Jurkat, Clone E6-1 (cell line): ENCODE results near the gene TAF1C. TPM values are rescaled to one million over a fixed set of nuclear protein-coding genes. Genes with fewer than 3 reads are reported as not detected.
"Not testable (repeated sequence)": the region's sequence is repeated elsewhere in the genome, so short reads cannot be mapped to it uniquely, and the experiment has no call there.

Experiments
- DNase-seq: peaks from one replicate; pipeline ENCODE4 v3.0.0-alpha.2; 2011; ENCODE audit warnings: low read depth, low spot score
- H3K4me3 ChIP-seq: 2 replicates; pipeline ENCODE4 v1.5.1; 2011; ENCODE audit warnings: mild to moderate bottlenecking, low read length, control low read depth, moderate library complexity
- polyA plus RNA-seq: library from polyadenylated mRNA; unstranded; fragments of >200 nt; gene quantifications from one replicate; pipeline ENCODE4 v1.2.1, GENCODE V29; 2012; ENCODE audit warnings: missing spikeins; ENCODE audit not compliant: insufficient read length, insufficient read depth

Gene TAF1C
- 67.2 TPM for polyA plus RNA-seq

GRCh38 chr16:84186685-84187437, at the start of gene TAF1C:
Gene TAF1C, minus strand, starts transcription at chr16:84187057. Its CDS starts 2,069 bp downstream, at chr16:84184988.
- DNase-seq = peak; percentile 91
- H3K4me3 ChIP-seq = peak within 1 kb of the TSS; percentile 92

GRCh38 chr16:84234321-84235241, 47.7 kb upstream of the TAF1C start:
- no peak overlapping the region for H3K4me3 ChIP-seq
- no peak for DNase-seq

GRCh38 chr16:84233748-84234147, 46.9 kb upstream of the TAF1C start:
- H3K4me3 ChIP-seq = no peak overlapping the region
- DNase-seq = no peak

DNA sequence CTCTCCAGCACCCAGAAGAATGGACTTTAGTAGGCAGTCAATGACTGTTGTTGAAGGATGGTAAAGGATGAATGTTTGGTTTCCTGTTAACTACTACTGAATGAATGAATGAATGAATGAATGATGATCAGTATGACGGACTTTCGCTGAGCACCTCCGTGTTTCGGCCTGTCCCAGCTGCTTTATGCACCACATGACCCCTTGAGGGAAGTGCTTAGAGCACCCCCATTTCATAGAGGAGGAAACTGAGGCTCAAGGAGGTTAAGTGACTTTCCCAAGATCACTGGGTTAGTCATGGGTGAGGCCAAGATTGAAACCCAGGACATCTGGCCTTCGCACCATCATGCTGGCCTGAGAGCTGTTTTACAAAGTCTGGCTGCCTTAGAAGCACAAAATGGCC, 46.1 kb upstream of the TAF1C start:
- no peak overlapping the region for H3K4me3 ChIP-seq
- no peak for DNase-seq

- H3K4me3 ChIP-seq = no peak overlapping the region
- DNase-seq = no peak
Measured at GRCh38 chr16:84232060-84232459, 45.2 kb upstream of the TAF1C start.

DNA sequence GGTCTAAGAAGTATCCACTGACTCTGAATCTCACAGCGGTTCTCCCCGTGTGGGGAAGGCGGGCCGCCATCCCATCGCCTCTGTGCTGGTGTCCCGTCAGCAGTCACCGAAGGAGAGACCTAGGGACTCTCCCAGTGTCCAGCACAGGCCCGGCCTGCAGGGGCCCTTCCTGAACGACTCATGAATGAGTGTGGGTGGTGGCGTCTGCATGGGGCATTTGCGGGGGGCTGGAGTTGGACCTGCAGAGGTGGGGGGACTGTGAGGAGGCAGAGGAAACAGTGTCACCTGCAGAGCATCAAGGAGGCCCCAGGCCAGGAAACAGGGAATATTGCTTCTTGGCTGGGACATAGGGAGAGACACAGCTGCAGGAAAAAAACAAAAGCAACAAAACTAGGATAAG, 42.6 kb upstream of the TAF1C start:
- H3K4me3 ChIP-seq = no peak overlapping the region
- no peak for DNase-seq

DNA sequence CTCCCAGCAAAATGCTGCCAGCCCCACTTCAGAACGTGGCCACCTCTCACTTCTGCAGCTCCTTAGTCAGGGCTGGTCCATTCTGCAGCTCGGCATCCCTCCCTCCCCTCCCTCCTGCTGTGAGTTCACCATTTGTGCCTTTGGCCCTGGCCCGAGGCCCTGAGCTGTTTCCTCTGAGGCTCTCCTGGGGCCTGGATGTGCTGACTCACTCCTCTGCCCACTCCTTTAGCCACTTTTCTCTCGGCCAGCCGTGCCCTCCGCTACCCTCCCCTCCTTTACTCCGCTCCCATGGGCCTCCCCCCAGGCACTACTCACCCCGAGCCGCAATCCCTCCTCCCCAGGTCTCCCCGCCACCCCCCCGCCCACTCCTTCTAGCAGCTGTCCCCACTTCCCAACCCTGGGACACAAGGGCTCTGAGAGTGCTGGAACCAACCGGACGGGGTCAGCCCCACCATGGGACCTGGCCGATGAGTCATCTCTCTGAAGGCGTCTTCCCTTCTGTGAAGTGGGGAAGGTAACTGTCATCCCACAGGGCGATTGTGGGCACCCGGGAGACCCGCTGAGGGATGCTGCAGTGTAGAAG, 41.5 kb upstream of the TAF1C start:
- H3K4me3 ChIP-seq = no peak overlapping the region
- no peak for DNase-seq

- no peak overlapping the region for H3K4me3 ChIP-seq
- no peak for DNase-seq
Measured at GRCh38 chr16:84227548-84227947, 40.7 kb upstream of the TAF1C start.

DNA sequence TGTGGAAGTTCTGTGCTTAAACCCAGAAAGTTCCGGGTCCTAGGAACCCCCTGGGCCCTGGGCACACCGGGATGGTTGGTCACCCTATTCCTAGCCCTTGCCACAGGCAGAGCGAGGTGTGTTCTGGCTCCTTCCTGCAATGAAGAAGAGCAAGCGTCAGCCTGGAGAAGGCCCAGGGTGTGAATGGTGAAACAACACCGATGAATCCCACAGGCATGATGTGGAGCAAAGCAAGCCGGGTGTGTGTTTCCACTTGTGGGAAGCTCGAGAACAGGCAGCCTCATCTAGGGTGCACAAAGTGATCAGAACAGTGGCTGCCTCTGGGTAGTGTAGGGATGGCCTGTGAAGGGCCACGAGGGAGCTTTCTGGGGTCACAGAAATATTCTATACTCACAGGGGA, 39.2 kb upstream of the TAF1C start:
- H3K4me3 ChIP-seq = no peak overlapping the region
- DNase-seq = no peak

- no peak overlapping the region for H3K4me3 ChIP-seq
- no peak for DNase-seq
Measured at GRCh38 chr16:84225571-84225970, 38.7 kb upstream of the TAF1C start.

DNA sequence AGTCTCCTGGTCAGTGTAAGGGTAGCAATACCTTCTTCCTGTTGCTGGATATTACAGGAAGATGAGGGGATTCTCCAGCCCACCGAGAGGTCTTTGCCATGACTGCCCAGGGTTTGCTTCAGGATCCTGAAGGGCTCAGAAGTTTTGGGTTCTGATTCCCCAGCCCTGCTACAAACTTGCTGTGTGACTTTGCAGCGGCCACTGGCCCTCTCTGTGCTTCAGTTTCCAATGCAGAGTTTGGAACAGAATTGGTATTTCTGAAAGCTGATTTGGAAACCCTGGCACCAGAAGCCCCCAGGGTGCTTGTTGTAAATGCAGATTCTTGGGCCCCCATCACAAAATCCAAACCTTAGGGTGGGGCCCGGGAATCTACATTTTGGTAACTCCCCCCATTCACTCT, 38.3 kb upstream of the TAF1C start:
- H3K4me3 ChIP-seq = no peak overlapping the region
- no peak for DNase-seq

GRCh38 chr16:84224554-84224953, 37.7 kb upstream of the TAF1C start:
- no peak for DNase-seq
- H3K4me3 ChIP-seq = no peak overlapping the region

DNA sequence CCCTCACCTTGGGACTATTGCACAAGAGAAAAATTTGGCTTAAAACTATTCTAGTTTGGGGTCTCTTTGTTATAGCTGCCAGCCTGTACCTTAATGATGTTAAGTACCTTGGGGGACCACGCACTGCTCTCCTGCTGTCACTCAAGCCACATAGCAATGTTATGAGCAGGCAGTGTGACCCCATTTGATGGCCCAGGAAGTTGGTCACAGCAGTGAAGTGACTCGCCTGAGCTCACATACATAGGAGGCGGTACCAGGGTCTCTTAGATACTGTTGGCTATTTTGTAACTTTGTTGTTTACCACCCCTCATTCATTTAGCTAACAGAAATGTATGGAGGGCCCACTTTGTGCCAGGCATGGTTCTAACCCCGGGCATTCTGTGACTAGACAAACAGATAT, 36.6 kb upstream of the TAF1C start:
- no peak overlapping the region for H3K4me3 ChIP-seq
- no peak for DNase-seq

DNA sequence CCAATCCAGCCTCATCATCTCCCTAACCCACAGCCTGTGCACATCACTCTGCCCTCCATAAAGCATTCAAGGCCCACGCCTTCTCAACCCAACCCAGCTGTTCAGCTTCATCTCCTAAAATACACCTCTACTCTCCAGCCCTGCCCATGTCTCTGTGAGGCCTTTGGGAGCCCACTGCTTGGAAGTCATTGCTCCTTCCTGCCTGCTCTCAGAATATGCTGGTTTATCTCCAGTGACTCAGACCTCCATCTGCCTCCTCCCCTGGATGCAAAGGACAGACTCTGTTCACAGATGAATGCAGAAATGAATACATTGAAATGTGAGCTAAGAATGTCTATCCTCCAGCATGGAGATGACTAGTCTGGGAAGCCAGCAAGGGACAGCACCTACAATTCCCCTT, 34.0 kb upstream of the TAF1C start:
- DNase-seq = no peak

GRCh38 chr16:84218956-84219355, 32.1 kb upstream of the TAF1C start:
- no peak for DNase-seq
- H3K4me3 ChIP-seq = no peak overlapping the region

More for the DNA sequence above, 34.0 kb upstream of the TAF1C start:
- H3K4me3 ChIP-seq = no peak overlapping the region

- H3K4me3 ChIP-seq = no peak overlapping the region
- no peak for DNase-seq
Measured at GRCh38 chr16:84218176-84218823, 31.4 kb upstream of the TAF1C start.

- not testable (repeated sequence) for H3K4me3 ChIP-seq, DNase-seq
Measured at GRCh38 chr16:84216144-84216543, 29.3 kb upstream of the TAF1C start.

GRCh38 chr16:84215531-84215930, 28.7 kb upstream of the TAF1C start:
- no peak for DNase-seq
- H3K4me3 ChIP-seq = no peak overlapping the region

- no peak for DNase-seq
- no peak overlapping the region for H3K4me3 ChIP-seq
Measured at GRCh38 chr16:84214451-84215066, 27.7 kb upstream of the TAF1C start.
